ENCODE measurements around the gene ARHGAP23. TPM values are rescaled to one million over a fixed set of nuclear protein-coding genes. Genes with fewer than 3 reads are reported as not detected.
"Not testable (repeated sequence)": the region's sequence is repeated elsewhere in the genome, so short reads cannot be mapped to it uniquely, and the experiment has no call there.

Gene ARHGAP23
- total and polyA plus RNA-seq, 2 experiments from 2014 or later: 21.4 to 150 TPM

DNA sequence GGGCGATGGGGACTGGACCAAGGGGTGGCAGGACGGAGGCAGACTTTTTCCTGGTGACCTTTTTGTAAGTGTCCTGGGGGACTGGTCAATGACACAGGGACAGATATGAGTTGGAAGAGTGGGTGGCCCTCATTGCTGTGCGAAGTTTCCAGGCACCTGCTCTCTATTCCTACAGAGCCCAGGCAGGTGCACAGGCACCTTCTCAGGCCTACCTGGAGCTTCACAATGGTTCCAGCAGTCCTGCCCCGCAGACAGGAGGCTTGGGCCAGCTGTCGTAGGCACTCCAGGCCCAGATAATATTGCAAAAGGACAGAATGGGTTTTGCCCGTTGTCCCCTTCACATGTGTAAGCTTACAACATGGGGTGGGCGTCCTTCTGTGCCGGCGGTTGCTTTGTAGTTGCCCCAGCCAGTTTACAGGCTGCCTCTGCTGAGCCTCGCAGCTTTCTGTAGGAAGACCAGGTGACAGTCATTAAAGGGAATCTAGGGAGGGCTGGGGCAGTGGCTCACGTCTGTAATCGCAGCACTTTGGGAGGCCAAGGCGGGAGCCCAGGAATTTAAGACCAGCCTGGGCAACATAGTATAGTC is 84.3 kb downstream of the ARHGAP23 start:
- Mint-ChIP-seq H3K9me3 (0 out of 3 replicates have a peak, but pooled peaks cover 4% of the 10 kb centered on the region), H3K4me3 (no peak overlapping the region; the same call in 2 of the 3 replicates), H3K36me3 (ENCODE audit: low read depth) (peaks cover 3% of the 10 kb centered on the region; the same call in 2 of the 3 replicates), H3K27me3 (ENCODE audit: insufficient read depth, low read depth, poor library complexity) (peaks cover 44% of the 10 kb centered on the region), H3K4me1 (peaks cover 37% of the 10 kb centered on the region), H3K27ac (no peak overlapping the region; the same call in 1 of the 2 replicates)
- DNase-seq (ENCODE audit: low spot score) (peak; percentile 32), ATAC-seq (no peak)
- peak overlapping the region; percentile 74; the same call in 1 of the 2 replicates for H3K4me3 ChIP-seq
- peaks cover 20% of the 10 kb centered on the region for H3F3A ChIP-seq (replicated peaks; ENCODE audit: low read depth)
- no peaks in the 10 kb centered on the region for H3K36me3 ChIP-seq (ENCODE audit: insufficient read depth)
- TF ChIP-seq JUNB (IDR thresholded peaks at IDR 0.05; ENCODE audit: unreplicated experiment) (no peak), NANOG (IDR thresholded peaks at IDR 0.05; ENCODE audit: borderline replicate concordance) (no peak)
- TF ChIP-seq, protein P1, sequence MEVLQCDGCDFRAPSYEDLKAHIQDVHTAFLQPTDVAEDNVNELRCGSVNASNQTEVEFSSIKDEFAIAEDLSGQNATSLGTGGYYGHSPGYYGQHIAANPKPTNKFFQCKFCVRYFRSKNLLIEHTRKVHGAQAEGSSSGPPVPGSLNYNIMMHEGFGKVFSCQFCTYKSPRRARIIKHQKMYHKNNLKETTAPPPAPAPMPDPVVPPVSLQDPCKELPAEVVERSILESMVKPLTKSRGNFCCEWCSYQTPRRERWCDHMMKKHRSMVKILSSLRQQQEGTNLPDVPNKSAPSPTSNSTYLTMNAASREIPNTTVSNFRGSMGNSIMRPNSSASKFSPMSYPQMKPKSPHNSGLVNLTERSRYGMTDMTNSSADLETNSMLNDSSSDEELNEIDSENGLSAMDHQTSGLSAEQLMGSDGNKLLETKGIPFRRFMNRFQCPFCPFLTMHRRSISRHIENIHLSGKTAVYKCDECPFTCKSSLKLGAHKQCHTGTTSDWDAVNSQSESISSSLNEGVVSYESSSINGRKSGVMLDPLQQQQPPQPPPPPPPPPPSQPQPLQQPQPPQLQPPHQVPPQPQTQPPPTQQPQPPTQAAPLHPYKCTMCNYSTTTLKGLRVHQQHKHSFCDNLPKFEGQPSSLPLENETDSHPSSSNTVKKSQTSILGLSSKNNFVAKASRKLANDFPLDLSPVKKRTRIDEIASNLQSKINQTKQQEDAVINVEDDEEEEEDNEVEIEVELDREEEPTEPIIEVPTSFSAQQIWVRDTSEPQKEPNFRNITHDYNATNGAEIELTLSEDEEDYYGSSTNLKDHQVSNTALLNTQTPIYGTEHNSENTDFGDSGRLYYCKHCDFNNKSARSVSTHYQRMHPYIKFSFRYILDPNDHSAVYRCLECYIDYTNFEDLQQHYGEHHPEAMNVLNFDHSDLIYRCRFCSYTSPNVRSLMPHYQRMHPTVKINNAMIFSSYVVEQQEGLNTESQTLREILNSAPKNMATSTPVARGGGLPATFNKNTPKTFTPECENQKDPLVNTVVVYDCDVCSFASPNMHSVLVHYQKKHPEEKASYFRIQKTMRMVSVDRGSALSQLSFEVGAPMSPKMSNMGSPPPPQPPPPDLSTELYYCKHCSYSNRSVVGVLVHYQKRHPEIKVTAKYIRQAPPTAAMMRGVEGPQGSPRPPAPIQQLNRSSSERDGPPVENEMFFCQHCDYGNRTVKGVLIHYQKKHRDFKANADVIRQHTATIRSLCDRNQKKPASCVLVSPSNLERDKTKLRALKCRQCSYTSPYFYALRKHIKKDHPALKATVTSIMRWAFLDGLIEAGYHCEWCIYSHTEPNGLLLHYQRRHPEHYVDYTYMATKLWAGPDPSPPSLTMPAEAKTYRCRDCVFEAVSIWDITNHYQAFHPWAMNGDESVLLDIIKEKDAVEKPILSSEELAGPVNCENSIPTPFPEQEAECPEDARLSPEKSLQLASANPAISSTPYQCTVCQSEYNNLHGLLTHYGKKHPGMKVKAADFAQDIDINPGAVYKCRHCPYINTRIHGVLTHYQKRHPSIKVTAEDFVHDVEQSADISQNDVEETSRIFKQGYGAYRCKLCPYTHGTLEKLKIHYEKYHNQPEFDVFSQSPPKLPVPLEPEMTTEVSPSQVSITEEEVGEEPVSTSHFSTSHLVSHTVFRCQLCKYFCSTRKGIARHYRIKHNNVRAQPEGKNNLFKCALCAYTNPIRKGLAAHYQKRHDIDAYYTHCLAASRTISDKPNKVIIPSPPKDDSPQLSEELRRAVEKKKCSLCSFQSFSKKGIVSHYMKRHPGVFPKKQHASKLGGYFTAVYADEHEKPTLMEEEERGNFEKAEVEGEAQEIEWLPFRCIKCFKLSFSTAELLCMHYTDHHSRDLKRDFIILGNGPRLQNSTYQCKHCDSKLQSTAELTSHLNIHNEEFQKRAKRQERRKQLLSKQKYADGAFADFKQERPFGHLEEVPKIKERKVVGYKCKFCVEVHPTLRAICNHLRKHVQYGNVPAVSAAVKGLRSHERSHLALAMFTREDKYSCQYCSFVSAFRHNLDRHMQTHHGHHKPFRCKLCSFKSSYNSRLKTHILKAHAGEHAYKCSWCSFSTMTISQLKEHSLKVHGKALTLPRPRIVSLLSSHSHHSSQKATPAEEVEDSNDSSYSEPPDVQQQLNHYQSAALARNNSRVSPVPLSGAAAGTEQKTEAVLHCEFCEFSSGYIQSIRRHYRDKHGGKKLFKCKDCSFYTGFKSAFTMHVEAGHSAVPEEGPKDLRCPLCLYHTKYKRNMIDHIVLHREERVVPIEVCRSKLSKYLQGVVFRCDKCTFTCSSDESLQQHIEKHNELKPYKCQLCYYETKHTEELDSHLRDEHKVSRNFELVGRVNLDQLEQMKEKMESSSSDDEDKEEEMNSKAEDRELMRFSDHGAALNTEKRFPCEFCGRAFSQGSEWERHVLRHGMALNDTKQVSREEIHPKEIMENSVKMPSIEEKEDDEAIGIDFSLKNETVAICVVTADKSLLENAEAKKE (CRISPR knock-in tag; IDR thresholded peaks at IDR 0.05): no peak
- no peak overlapping the region for H3K27ac ChIP-seq (ENCODE audit: low read depth)
- no peaks in the 10 kb centered on the region for H3K9me2 ChIP-seq (ENCODE audit: insufficient read depth)
- no peaks in the 10 kb centered on the region for H3K79me2 ChIP-seq (replicated peaks; ENCODE audit: insufficient read depth)
- no peak overlapping the region for H2AFZ ChIP-seq
- no peaks in the 10 kb centered on the region; the same call in 1 of the 2 replicates for H4K20me1 ChIP-seq (replicated peaks; ENCODE audit: insufficient read depth)
- H3K27me3 ChIP-seq (ENCODE audit: insufficient read depth): peaks cover 21% of the 10 kb centered on the region
- peaks cover 28% of the 10 kb centered on the region for H3K4me1 ChIP-seq (ENCODE audit: insufficient read depth)
- H3K4me2 ChIP-seq: peak overlapping the region; percentile 95

DNA sequence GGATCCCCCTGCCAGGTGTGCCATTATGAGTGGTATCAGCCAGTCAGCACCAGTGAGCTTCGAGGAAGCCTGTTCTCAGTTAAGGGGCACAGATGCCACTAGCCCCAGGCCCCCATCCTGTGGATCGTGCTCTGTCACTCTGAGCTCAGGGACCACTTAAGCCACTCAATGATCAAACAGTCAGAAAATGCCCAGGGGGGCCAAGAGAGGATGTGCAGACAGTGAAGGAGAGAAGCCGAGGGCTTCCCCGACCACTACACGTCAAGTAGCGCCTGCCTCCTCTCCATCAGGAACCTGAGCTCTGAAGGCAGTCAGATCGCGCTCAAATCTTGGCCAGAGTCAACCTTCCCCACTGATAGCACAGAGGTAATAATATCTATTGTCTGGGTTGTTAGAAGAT is 98.3 kb downstream of the ARHGAP23 start:
- not testable (repeated sequence) for ATAC-seq; H3K4me1 ChIP-seq (ENCODE audit: insufficient read depth); H3K36me3 ChIP-seq (ENCODE audit: insufficient read depth); H3K27me3 ChIP-seq (ENCODE audit: insufficient read depth); H3K79me2 ChIP-seq (replicated peaks; ENCODE audit: insufficient read depth); H3K4me3 Mint-ChIP-seq; H3K36me3 Mint-ChIP-seq (ENCODE audit: low read depth); H2AFZ ChIP-seq; H4K20me1 ChIP-seq (replicated peaks; ENCODE audit: insufficient read depth); DNase-seq (ENCODE audit: low spot score); H3K9me3 Mint-ChIP-seq; H3K4me3 ChIP-seq; H3K27ac Mint-ChIP-seq; H3K4me2 ChIP-seq; H3K27ac ChIP-seq (ENCODE audit: low read depth); H3F3A ChIP-seq (replicated peaks; ENCODE audit: low read depth); H3K9me2 ChIP-seq (ENCODE audit: insufficient read depth)
- Mint-ChIP-seq H3K27me3 (ENCODE audit: insufficient read depth, low read depth, poor library complexity) (peaks cover 13% of the 10 kb centered on the region), H3K4me1 (peaks cover 18% of the 10 kb centered on the region)

Data from GM23338 (cell line).